GM23338 (cell line): ENCODE data around the gene TMEM117. TPM values are rescaled to one million over a fixed set of nuclear protein-coding genes. Genes with fewer than 3 reads are reported as not detected.

ENCODE experiments used
- ATAC-seq: fragments of 200-7000 bp; cut with Tn5 transposase; 3 replicates; pipeline ENCODE4 v1.9.1; 2020
- DNase-seq: peaks from one replicate; pipeline ENCODE4 v3.0.0-alpha.2; 2015; ENCODE audit warnings: low spot score
- H2AFZ ChIP-seq: fragments of 200-600 bp; sonication (generic); 2 replicates; pipeline ENCODE4 v1.8.0; 2016; ENCODE audit warnings: antibody characterized with exemption, mild to moderate bottlenecking, moderate library complexity
- H3F3A ChIP-seq: fragments of 200-600 bp; sonication (generic); replicated peaks from 2 replicates; pipeline ENCODE4 v1.8.0; 2017; ENCODE audit warnings: antibody characterized with exemption, mixed run types, low read depth
- H3K27ac ChIP-seq: fragments of 200-600 bp; sonication (generic); 2 replicates; pipeline ENCODE4 v1.6.1; 2016; ENCODE audit warnings: low read depth
- H3K27me3 ChIP-seq: fragments of 200-600 bp; sonication (generic); 2 replicates; pipeline ENCODE4 v1.8.0; 2016; ENCODE audit warnings: mild to moderate bottlenecking, mixed run types, moderate library complexity; ENCODE audit not compliant: insufficient read depth
- H3K36me3 ChIP-seq: fragments of 200-600 bp; sonication (generic); 2 replicates; pipeline ENCODE4 v1.8.0; 2016; ENCODE audit warnings: mild to moderate bottlenecking; ENCODE audit not compliant: insufficient read depth
- H3K4me1 ChIP-seq: fragments of 200-600 bp; sonication (generic); 2 replicates; pipeline ENCODE4 v1.8.0; 2016; ENCODE audit warnings: mild to moderate bottlenecking, moderate library complexity; ENCODE audit not compliant: insufficient read depth
- H3K4me2 ChIP-seq: fragments of 200-600 bp; sonication (generic); 2 replicates; pipeline ENCODE4 v1.7.1; 2017; ENCODE audit warnings: mixed run types
- H3K4me3 ChIP-seq: fragments of 200-600 bp; sonication (generic); 2 replicates; pipeline ENCODE4 v1.6.1; 2016; ENCODE audit warnings: mixed run types
- H3K79me2 ChIP-seq: fragments of 200-600 bp; sonication (generic); replicated peaks from 2 replicates; pipeline ENCODE4 v1.8.0; 2017; ENCODE audit warnings: mild to moderate bottlenecking; ENCODE audit not compliant: insufficient read depth
- H3K9me2 ChIP-seq: fragments of 200-600 bp; sonication (generic); 2 replicates; pipeline ENCODE4 v1.8.0; 2017; ENCODE audit not compliant: insufficient read depth
- H4K20me1 ChIP-seq: fragments of 200-600 bp; sonication (generic); replicated peaks from 2 replicates; pipeline ENCODE4 v1.8.0; 2017; ENCODE audit warnings: mild to moderate bottlenecking; ENCODE audit not compliant: insufficient read depth
- H3K27ac Mint-ChIP-seq: 2 replicates; pipeline ENCODE4 v1.8.0; 2020; ENCODE audit warnings: inconsistent platforms, mild to moderate bottlenecking, moderate library complexity, mixed read lengths
- H3K27me3 Mint-ChIP-seq: 3 replicates; pipeline ENCODE4 v1.8.0; 2022; ENCODE audit warnings: low read depth, mild to moderate bottlenecking, moderate library complexity, mixed read lengths, inconsistent platforms; ENCODE audit not compliant: insufficient read depth, poor library complexity
- H3K36me3 Mint-ChIP-seq: 3 replicates; pipeline ENCODE4 v1.8.0; 2021; ENCODE audit warnings: low read depth, mild to moderate bottlenecking, inconsistent platforms, moderate library complexity, mixed read lengths
- H3K4me1 Mint-ChIP-seq: 3 replicates; pipeline ENCODE4 v1.8.0; 2020; ENCODE audit warnings: mild to moderate bottlenecking, inconsistent platforms, mixed read lengths
- H3K4me3 Mint-ChIP-seq: 3 replicates; pipeline ENCODE4 v1.8.0; 2021; ENCODE audit warnings: moderate library complexity, mild to moderate bottlenecking, inconsistent platforms, mixed read lengths
- H3K9me3 Mint-ChIP-seq: 3 replicates; pipeline ENCODE4 v1.8.0; 2020; ENCODE audit warnings: moderate library complexity, mild to moderate bottlenecking, inconsistent platforms, mixed read lengths
- CREB1 ChIP-seq: fragments of 250-450 bp; sonication (Bioruptor Pico); IDR thresholded peaks from 2 replicates; pipeline ENCODE4 v1.5.0; 2020; ENCODE audit warnings: low read depth, mild to moderate bottlenecking, moderate library complexity
- CTCF ChIP-seq, 2 experiments: fragments of 200-600 bp in 1 of 2; sonication (generic) in 1 of 2; conservative IDR thresholded peaks; 2 replicates each; pipeline versions ENCODE4 v1.5.1 to v1.6.1; 2016 to 2017; ENCODE audit warnings: antibody characterized with exemption in 2 of 2, low read depth in 2 of 2, mild to moderate bottlenecking in 2 of 2, moderate library complexity in 1 of 2
- EZH2 ChIP-seq: fragments of 200-600 bp; sonication (generic); IDR thresholded peaks from one replicate; pipeline ENCODE4 v1.8.0; 2017; ENCODE audit warnings: antibody characterized with exemption, mild to moderate bottlenecking, low read depth; ENCODE audit not compliant: unreplicated experiment
- EZH2phosphoT487 ChIP-seq: fragments of 200-600 bp; sonication (generic); IDR thresholded peaks from one replicate; pipeline ENCODE4 v1.8.1; 2018; ENCODE audit warnings: antibody characterized with exemption; ENCODE audit not compliant: unreplicated experiment
- JUNB ChIP-seq: IDR thresholded peaks from one replicate; pipeline ENCODE4 v1.6.1; 2016; ENCODE audit warnings: antibody characterized with exemption; ENCODE audit not compliant: unreplicated experiment
- POLR2AphosphoS5 ChIP-seq: IDR thresholded peaks from 2 replicates; pipeline ENCODE4 v1.6.1; 2016; ENCODE audit warnings: antibody characterized with exemption, low read depth
- REST ChIP-seq: IDR thresholded peaks from one replicate; pipeline ENCODE4 v1.6.1; 2018; ENCODE audit warnings: antibody characterized with exemption; ENCODE audit not compliant: unreplicated experiment
- ZNF462 ChIP-seq: fragments of 250-450 bp; sonication (Bioruptor Pico); IDR thresholded peaks from 2 replicates; pipeline ENCODE4 v1.5.0; 2020; ENCODE audit warnings: mild to moderate bottlenecking, moderate library complexity
- polyA plus RNA-seq: library from polyadenylated mRNA; unstranded; fragments of >200 nt; fragmentation: Nextera tagmentation; extraction: Ambion mirVana; gene quantifications from 2 replicates; pipeline ENCODE4 v1.2.1, GENCODE V29; 2016
- total RNA-seq: library from RNA; depleted of rRNA; stranded (reverse); fragments of >200 nt; shearing (Covaris generic); gene quantifications from 2 replicates; pipeline ENCODE4 v1.2.3, GENCODE V29; 2014

The TMEM117 gene
- total and polyA plus RNA-seq, 2 experiments from 2014 or later: 0.94 to 1.6 TPM

GRCh38 chr12:44295958-44296623, 460.2 kb downstream of the TMEM117 start:
- no peaks in the 10 kb centered on the region for H3F3A ChIP-seq
- DNase-seq (no peak), ATAC-seq (no peak)
- no peak overlapping the region for H2AFZ ChIP-seq
- no peak overlapping the region for H3K27ac ChIP-seq
- Mint-ChIP-seq H3K27me3 (peaks cover 10% of the 10 kb centered on the region), H3K27ac (no peak overlapping the region), H3K36me3 (no peaks in the 10 kb centered on the region), H3K9me3 (0 out of 3 replicates have a peak, but pooled peaks cover 4% of the 10 kb centered on the region), H3K4me3 (no peak overlapping the region), H3K4me1 (peaks cover 18% of the 10 kb centered on the region)
- H3K27me3 ChIP-seq: no peaks in the 10 kb centered on the region
- 0 out of 2 replicates have a peak, but pooled peaks cover 4% of the 10 kb centered on the region for H3K9me2 ChIP-seq
- no peaks in the 10 kb centered on the region for H3K36me3 ChIP-seq
- H3K79me2 ChIP-seq: no peaks in the 10 kb centered on the region
- H3K4me3 ChIP-seq: no peak overlapping the region
- no peak for TF ChIP-seq CREB1 (CRISPR knock-in tag)
- TF ChIP-seq EZH2: no peak
- H3K4me2 ChIP-seq: no peak overlapping the region
- H4K20me1 ChIP-seq: no peaks in the 10 kb centered on the region
- H3K4me1 ChIP-seq: peaks cover 13% of the 10 kb centered on the region

GRCh38 chr12:44296624-44297197, 460.8 kb downstream of the TMEM117 start:
- Histone ChIP-seq H3K4me1 (peaks cover 13% of the 10 kb centered on the region), H3K79me2 (no peaks in the 10 kb centered on the region), H3K9me2 (peaks cover 4% of the 10 kb centered on the region; the same call in 1 of the 2 replicates), H3K27ac (no peak overlapping the region), H2AFZ (no peak overlapping the region), H3K4me3 (no peak overlapping the region), H3K27me3 (no peaks in the 10 kb centered on the region), H4K20me1 (no peaks in the 10 kb centered on the region), H3K36me3 (no peaks in the 10 kb centered on the region), H3K4me2 (no peak overlapping the region), H3F3A (no peaks in the 10 kb centered on the region)
- peaks cover 18% of the 10 kb centered on the region for H3K4me1 Mint-ChIP-seq
- ATAC-seq (no peak), DNase-seq (no peak)
- H3K27me3 Mint-ChIP-seq: peaks cover 10% of the 10 kb centered on the region
- H3K36me3 Mint-ChIP-seq: no peaks in the 10 kb centered on the region
- H3K27ac Mint-ChIP-seq: no peak overlapping the region
- no peak overlapping the region for H3K4me3 Mint-ChIP-seq
- H3K9me3 Mint-ChIP-seq: 0 out of 3 replicates have a peak, but pooled peaks cover 4% of the 10 kb centered on the region
- TF ChIP-seq ZNF462 (CRISPR knock-in tag) (no peak), CREB1 (CRISPR knock-in tag) (no peak), JUNB (no peak), POLR2AphosphoS5 (no peak), EZH2 (no peak), CTCF (conservative IDR thresholded peaks at IDR 0.05; ENCODE audit: low read depth in 2 of 2) (no peak), EZH2phosphoT487 (no peak), REST (no peak)
